T-helper 2 cell treated with Interferon-gamma antibody and Interleukin-4, amounts not matched to agents 5 μg/mL and 100 μg/mL, for 36 hours (primary cell): Measurements from ENCODE around the gene CCR4.
A peak's percentile ranks its signal among the peaks of the same experiment; 100 is the strongest.
"Not testable (repeated sequence)": the region's sequence is repeated elsewhere in the genome, so short reads cannot be mapped to it uniquely, and the experiment has no call there.

ENCODE experiments used
- DNase-seq: peaks from one replicate; pipeline ENCODE4 v3.0.0; 2021; ENCODE audit warnings: low spot score
- H3K27ac Mint-ChIP-seq: one replicate; pipeline ENCODE4 v1.8.0; 2021; ENCODE audit warnings: mild to moderate bottlenecking, mixed read lengths
- H3K27me3 Mint-ChIP-seq: one replicate; pipeline ENCODE4 v1.8.0; 2021; ENCODE audit warnings: low read depth, mixed read lengths
- H3K36me3 Mint-ChIP-seq: one replicate; pipeline ENCODE4 v1.8.0; 2021; ENCODE audit warnings: low read depth, mixed read lengths
- H3K4me1 Mint-ChIP-seq: one replicate; pipeline ENCODE4 v1.8.0; 2021; ENCODE audit warnings: low read depth, mixed read lengths
- H3K4me3 Mint-ChIP-seq: one replicate; pipeline ENCODE4 v1.8.0; 2022; ENCODE audit warnings: mild to moderate bottlenecking, moderate library complexity, mixed read lengths
- H3K9me3 Mint-ChIP-seq: one replicate; pipeline ENCODE4 v1.8.0; 2021; ENCODE audit warnings: mixed read lengths

CCR4 gene

DNA sequence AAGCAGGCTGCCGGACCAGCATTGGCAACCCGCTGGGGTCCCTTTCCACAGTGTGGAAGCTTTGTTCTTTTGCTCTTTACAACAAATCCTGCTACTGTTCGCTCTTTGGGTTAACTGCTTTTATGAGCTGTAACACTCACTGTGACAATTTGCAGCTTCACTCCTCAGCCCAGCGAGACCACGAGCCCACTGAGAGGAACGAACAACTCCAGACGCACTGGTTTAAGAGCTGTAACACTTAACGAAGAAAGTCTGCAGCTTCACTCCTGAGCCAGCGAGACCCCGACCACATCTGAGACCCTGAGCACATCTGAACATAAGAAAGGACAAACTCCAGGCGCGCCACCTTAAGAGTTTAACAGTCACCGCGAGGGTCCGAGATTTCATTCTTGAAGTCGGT lies 10.7 kb upstream of the CCR4 start:
- H3K4me3 Mint-ChIP-seq: no peak overlapping the region

DNA sequence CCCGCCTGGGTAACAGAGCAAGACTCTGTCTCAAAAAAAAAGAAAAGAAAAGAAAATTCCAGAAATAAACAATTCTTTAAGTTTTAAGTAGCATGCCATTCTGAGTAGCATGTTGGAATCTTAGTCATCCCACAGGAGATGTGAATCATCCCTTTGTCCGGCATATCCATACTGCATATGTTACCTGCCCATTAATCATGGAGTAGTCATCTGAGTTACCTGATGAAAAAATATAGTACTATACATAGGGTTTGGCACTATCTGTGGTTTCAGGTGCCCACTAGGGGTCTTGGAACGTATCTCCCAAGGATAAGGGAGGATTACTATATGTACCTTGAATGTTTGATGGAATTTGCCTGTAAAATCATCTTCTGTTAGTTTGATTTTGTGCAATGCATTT lies 6.3 kb upstream of the CCR4 start:
- peaks cover under 1% of the 10 kb centered on the region for H3K36me3 Mint-ChIP-seq
- peaks cover 24% of the 10 kb centered on the region for H3K4me1 Mint-ChIP-seq
- no peak overlapping the region for H3K4me3 Mint-ChIP-seq
- no peaks in the 10 kb centered on the region for H3K9me3 Mint-ChIP-seq
- no peaks in the 10 kb centered on the region for H3K27me3 Mint-ChIP-seq
- no peak overlapping the region for H3K27ac Mint-ChIP-seq
- no peak for DNase-seq

More for the DNA sequence above, 10.7 kb upstream of the CCR4 start:
- Mint-ChIP-seq H3K4me1 (peaks cover under 1% of the 10 kb centered on the region), H3K27ac (no peak overlapping the region), H3K36me3 (no peaks in the 10 kb centered on the region), H3K27me3 (peaks cover 6% of the 10 kb centered on the region), H3K9me3 (no peaks in the 10 kb centered on the region)
- DNase-seq: no peak

- H3K27ac Mint-ChIP-seq, H3K27me3 Mint-ChIP-seq, H3K4me3 Mint-ChIP-seq, H3K36me3 Mint-ChIP-seq, DNase-seq, H3K9me3 Mint-ChIP-seq: not testable (repeated sequence)
- H3K4me1 Mint-ChIP-seq: peaks cover 29% of the 10 kb centered on the region
Observed at GRCh38 chr3:32945598-32945997, 5.8 kb upstream of the CCR4 start.

DNA sequence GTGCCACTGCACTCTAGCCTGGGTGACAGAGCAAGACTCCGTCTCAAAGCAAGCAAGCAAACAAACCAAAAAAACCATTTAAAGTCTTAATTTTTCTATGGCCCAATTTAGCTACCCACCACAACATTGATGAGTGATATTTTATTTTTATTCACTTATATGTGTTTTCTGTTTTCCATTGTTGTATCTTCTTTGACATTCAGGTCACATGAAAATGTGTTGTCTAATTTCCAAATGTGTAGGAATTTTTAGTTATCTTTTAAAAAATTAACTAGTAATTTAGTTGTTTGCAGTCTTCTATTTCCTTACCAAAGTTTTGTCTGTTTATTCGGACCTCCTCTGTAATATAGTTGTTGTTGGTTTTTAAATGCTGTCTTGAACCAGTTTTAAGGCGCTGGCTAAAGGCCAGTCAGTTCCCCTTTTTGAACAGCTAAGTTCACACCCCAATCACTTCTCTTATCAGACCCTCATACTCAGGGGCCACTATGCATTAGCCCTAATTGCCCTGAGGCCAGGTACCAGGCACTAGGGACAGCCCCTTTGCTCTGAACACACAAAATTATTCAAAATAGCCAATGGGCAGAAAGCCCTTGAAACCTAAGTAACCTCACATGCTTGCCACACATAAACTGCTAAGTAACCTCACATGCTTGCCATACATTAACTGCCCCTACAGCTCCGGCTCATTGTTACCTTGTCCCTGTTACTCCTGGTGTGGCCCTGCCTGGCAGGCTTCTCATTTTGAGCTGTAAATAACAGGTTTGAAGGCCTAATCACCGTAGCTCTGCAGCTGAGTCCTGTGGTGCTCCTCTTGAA lies 4.3 kb upstream of the CCR4 start:
- H3K27ac Mint-ChIP-seq: no peak overlapping the region
- peaks cover 8% of the 10 kb centered on the region for H3K36me3 Mint-ChIP-seq
- DNase-seq: no peak
- H3K4me3 Mint-ChIP-seq: no peak overlapping the region
- H3K27me3 Mint-ChIP-seq: no peaks in the 10 kb centered on the region
- peaks cover 37% of the 10 kb centered on the region for H3K4me1 Mint-ChIP-seq
- no peaks in the 10 kb centered on the region for H3K9me3 Mint-ChIP-seq

- H3K36me3 Mint-ChIP-seq: peaks cover 14% of the 10 kb centered on the region
- no peak overlapping the region for H3K4me3 Mint-ChIP-seq
- no peak overlapping the region for H3K27ac Mint-ChIP-seq
- no peaks in the 10 kb centered on the region for H3K27me3 Mint-ChIP-seq
- peak; percentile 83 for DNase-seq
- peaks cover 38% of the 10 kb centered on the region for H3K4me1 Mint-ChIP-seq
- no peaks in the 10 kb centered on the region for H3K9me3 Mint-ChIP-seq
Observed at GRCh38 chr3:32947789-32948238, 3.6 kb upstream of the CCR4 start.

DNA sequence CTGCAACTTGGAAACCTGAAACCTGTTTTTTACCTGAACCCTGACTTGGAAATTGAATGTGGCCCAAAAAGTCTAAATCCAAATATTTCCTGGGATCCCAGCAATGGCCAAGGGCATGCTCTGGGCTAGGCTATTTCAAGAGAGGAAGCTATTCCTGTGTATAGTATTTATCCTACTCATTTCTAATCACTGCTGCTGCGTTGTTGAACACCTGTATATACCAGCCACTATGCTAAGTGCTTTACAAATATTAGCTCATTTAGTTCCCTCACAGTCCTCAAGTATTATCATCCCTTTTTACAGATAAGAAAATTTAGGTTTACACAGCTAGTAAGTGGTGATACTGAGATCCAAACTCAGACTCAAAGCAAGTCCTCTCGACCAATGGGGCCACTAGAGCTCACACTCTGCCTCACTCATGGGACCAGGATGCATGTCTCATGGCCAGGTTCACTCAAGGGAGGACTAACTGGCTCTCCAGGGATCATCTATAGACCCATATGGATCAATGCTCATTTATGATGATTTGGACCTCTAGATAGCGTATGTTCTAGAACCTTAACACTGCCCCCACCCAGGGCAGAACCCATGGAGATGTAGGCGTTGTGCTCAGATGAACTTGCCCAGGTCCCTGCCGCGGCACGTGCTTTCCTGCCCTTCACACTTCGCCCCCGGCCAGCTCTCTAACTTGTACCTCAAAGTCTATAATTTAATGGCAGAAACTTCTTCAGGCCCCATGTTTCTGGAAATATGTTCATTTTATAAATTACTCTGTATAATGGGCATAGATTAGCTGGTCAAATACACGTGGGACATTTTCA lies 2.6 kb upstream of the CCR4 start:
- no peak for DNase-seq
- Mint-ChIP-seq H3K4me1 (peaks cover 46% of the 10 kb centered on the region), H3K36me3 (peaks cover 24% of the 10 kb centered on the region), H3K27me3 (no peaks in the 10 kb centered on the region), H3K4me3 (no peak overlapping the region), H3K9me3 (no peaks in the 10 kb centered on the region), H3K27ac (no peak overlapping the region)

- Mint-ChIP-seq H3K9me3 (no peaks in the 10 kb centered on the region), H3K36me3 (peaks cover 36% of the 10 kb centered on the region), H3K27me3 (no peaks in the 10 kb centered on the region), H3K4me1 (peaks cover 57% of the 10 kb centered on the region), H3K27ac (peak overlapping the region; percentile 26), H3K4me3 (peak overlapping the region; percentile 39)
- no peak for DNase-seq
Observed at GRCh38 chr3:32950516-32950915, 928 bp upstream of the CCR4 start.

GRCh38 chr3:32952369-32953077 lies 1.1 kb downstream of the CCR4 start:
- Mint-ChIP-seq H3K27ac (peak overlapping the region; percentile 96), H3K4me1 (peaks cover 55% of the 10 kb centered on the region), H3K27me3 (no peaks in the 10 kb centered on the region), H3K36me3 (peaks cover 45% of the 10 kb centered on the region), H3K4me3 (peak overlapping the region; percentile 98), H3K9me3 (no peaks in the 10 kb centered on the region)
- DNase-seq: no peak

DNA sequence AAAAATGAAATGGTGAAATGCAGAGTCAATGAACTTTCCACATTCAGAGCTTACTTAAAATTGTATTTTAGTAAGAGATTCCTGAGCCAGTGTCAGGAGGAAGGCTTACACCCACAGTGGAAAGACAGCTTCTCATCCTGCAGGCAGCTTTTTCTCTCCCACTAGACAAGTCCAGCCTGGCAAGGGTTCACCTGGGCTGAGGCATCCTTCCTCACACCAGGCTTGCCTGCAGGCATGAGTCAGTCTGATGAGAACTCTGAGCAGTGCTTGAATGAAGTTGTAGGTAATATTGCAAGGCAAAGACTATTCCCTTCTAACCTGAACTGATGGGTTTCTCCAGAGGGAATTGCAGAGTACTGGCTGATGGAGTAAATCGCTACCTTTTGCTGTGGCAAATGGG lies 3.1 kb downstream of the CCR4 start:
- Mint-ChIP-seq H3K9me3 (no peaks in the 10 kb centered on the region), H3K27ac (peak overlapping the region; percentile 76), H3K36me3 (peaks cover 58% of the 10 kb centered on the region), H3K27me3 (no peaks in the 10 kb centered on the region), H3K4me3 (peak overlapping the region; percentile 98), H3K4me1 (peaks cover 50% of the 10 kb centered on the region)
- DNase-seq: no peak

- peaks cover 63% of the 10 kb centered on the region for H3K36me3 Mint-ChIP-seq
- H3K4me3 Mint-ChIP-seq: peak overlapping the region; percentile 74
- no peak for DNase-seq
- peaks cover 60% of the 10 kb centered on the region for H3K4me1 Mint-ChIP-seq
- peak overlapping the region; percentile 75 for H3K27ac Mint-ChIP-seq
- no peaks in the 10 kb centered on the region for H3K27me3 Mint-ChIP-seq
- H3K9me3 Mint-ChIP-seq: no peaks in the 10 kb centered on the region
Observed at GRCh38 chr3:32956750-32957570, 5.5 kb downstream of the CCR4 start.

GRCh38 chr3:32958509-32958908 lies 7.1 kb downstream of the CCR4 start:
- Mint-ChIP-seq H3K27ac (peak overlapping the region; percentile 21), H3K9me3 (no peaks in the 10 kb centered on the region), H3K4me1 (peaks cover 57% of the 10 kb centered on the region)

GRCh38 chr3:32959371-32959770 lies 7.9 kb downstream of the CCR4 start:
- Mint-ChIP-seq H3K4me1 (peaks cover 55% of the 10 kb centered on the region), H3K4me3 (peak overlapping the region; percentile 53), H3K27me3 (no peaks in the 10 kb centered on the region), H3K27ac (peak overlapping the region; percentile 82), H3K36me3 (peaks cover 49% of the 10 kb centered on the region), H3K9me3 (peaks cover 6% of the 10 kb centered on the region)
- peak; percentile 34 for DNase-seq

More at GRCh38 chr3:32958509-32958908, 7.1 kb downstream of the CCR4 start:
- Mint-ChIP-seq H3K4me3 (no peak overlapping the region), H3K27me3 (no peaks in the 10 kb centered on the region), H3K36me3 (peaks cover 50% of the 10 kb centered on the region)
- no peak for DNase-seq
